ENCODE results near the gene PPP3CA. TPM values are rescaled to one million over a fixed set of nuclear protein-coding genes. Genes with fewer than 3 reads are reported as not detected.

The PPP3CA gene
- total and polyA plus RNA-seq, 2 of the 8 experiments (the other 6 are each of a cell fraction or from before 2014, with no cell fraction given) = 7.9 to 35.0 TPM

GRCh38 chr4:101306225-101306624 is 41.1 kb downstream of the PPP3CA start:
- H2AFZ ChIP-seq (ENCODE audit: low read length) = no peak overlapping the region
- no peaks in the 10 kb centered on the region for H3K79me1 ChIP-seq (ENCODE audit: low read depth, low read length)
- peak overlapping the region in 1 of 2 experiments; percentile 38; a peak in 1 of 4 replicates for H3K4me2 ChIP-seq (ENCODE audit: insufficient read depth in 1 of 2, low read depth in 2 of 2, low read length in 2 of 2)
- H3K9ac ChIP-seq (replicated peaks in 1 of 4; ENCODE audit: extremely low read depth in 1 of 4, low read depth in 3 of 4, low read length in 3 of 4) = no peak overlapping the region
- DNase-seq (ENCODE audit: low read depth in 1 of 2, low spot score in 2 of 2) = no peak
- H2BK5ac ChIP-seq (ENCODE audit: low read depth, low read length) = no peak overlapping the region; the same call in 1 of the 2 replicates
- no peak overlapping the region for H3K14ac ChIP-seq (ENCODE audit: insufficient read length)
- no peak overlapping the region for H2AK5ac ChIP-seq (ENCODE audit: low read depth, low read length)
- H3K23me2 ChIP-seq (ENCODE audit: low read depth, low read length) = no peaks in the 10 kb centered on the region
- no peak overlapping the region for H3K4me3 ChIP-seq (ENCODE audit: extremely low read depth in 1 of 4, insufficient read depth in 2 of 4, low read depth in 3 of 4, low read length in 4 of 4)
- no peak overlapping the region for H4K8ac ChIP-seq (ENCODE audit: extremely low read depth, insufficient read depth, low read length)
- H3K79me2 ChIP-seq (ENCODE audit: control insufficient read depth in 1 of 2, insufficient read depth in 2 of 2, low read length in 2 of 2) = peaks cover 0 to 48% of the 10 kb centered on the region in 2 experiments; a peak in 3 of 4 replicates
- no peak overlapping the region for H3K23ac ChIP-seq (ENCODE audit: insufficient read length)
- WGBS, 2 experiments (ENCODE audit: extremely low coverage in 1 of 2, insufficient coverage in 1 of 2, insufficient read length in 1 of 2, insufficient replicate concordance in 2 of 2, low coverage in 1 of 2, low lambda C conversion rate in 2 of 2, missing lambda C conversion rate in 1 of 2) = 86% methylated on average over 3 of the region's 3 CpGs; no CpG with 5 or more reads in 1 of the 2 experiments
- ChIA-PET POLR2A (ENCODE audit: partially characterized antibody) (interaction anchor here (1.0 kb wide), 1 partner anchor 1125 kb away, joined by 3 read pairs; no protein-coding TSS in a partner anchor), CTCF (ENCODE audit: partially characterized antibody) (interaction anchor here (0.7 kb wide), 2 partner anchors 15 to 66 kb away, joined by 4 to 5 read pairs; no protein-coding TSS in a partner anchor)
- no peak overlapping the region for H2BK120ac ChIP-seq (replicated peaks; ENCODE audit: low read depth, low read length)
- no peaks in the 10 kb centered on the region for H4K20me1 ChIP-seq (replicated peaks in 1 of 2; ENCODE audit: control insufficient read depth in 1 of 2, insufficient read depth in 2 of 2, low read length in 2 of 2)
- H2BK12ac ChIP-seq (ENCODE audit: low read depth, low read length) = no peak overlapping the region
- FAIRE-seq = no peak
- no peak overlapping the region for H4K5ac ChIP-seq (ENCODE audit: insufficient read length, low read depth, low read length)
- no peak overlapping the region for H2BK15ac ChIP-seq (ENCODE audit: low read length)
- no peaks in the 10 kb centered on the region for H3K36me3 ChIP-seq (ENCODE audit: control insufficient read depth in 2 of 4, insufficient read depth in 4 of 4, low read length in 3 of 4)
- H2BK20ac ChIP-seq (ENCODE audit: low read length) = no peak overlapping the region
- H3K56ac ChIP-seq (replicated peaks; ENCODE audit: insufficient read length, low read depth, low read length) = no peak overlapping the region
- H3K4me1 ChIP-seq (replicated peaks in 1 of 4; ENCODE audit: control insufficient read depth in 3 of 4, insufficient read depth in 4 of 4, low read length in 3 of 4) = peaks cover 8 to 18% (median 12%) of the 10 kb centered on the region in 4 experiments
- H3K4ac ChIP-seq (replicated peaks; ENCODE audit: insufficient read length, low read depth, low read length) = no peak overlapping the region
- peak overlapping the region; percentile 31 for H4K91ac ChIP-seq (replicated peaks; ENCODE audit: insufficient read length, low read length)
- H3K27me3 ChIP-seq (replicated peaks in 1 of 4; ENCODE audit: control insufficient read depth in 3 of 4, extremely low read depth in 1 of 4, insufficient read depth in 3 of 4, low read length in 3 of 4) = no peaks in the 10 kb centered on the region
- no peaks in the 10 kb centered on the region for H3K9me3 ChIP-seq (ENCODE audit: insufficient read depth in 2 of 2, low read depth in 1 of 2, low read length in 1 of 2)
- TF ChIP-seq RFX5 (IDR thresholded peaks at IDR 0.05; ENCODE audit: borderline replicate concordance, low read depth, low read length) (no peak), CTBP2 (IDR thresholded peaks at IDR 0.05; ENCODE audit: borderline replicate concordance, insufficient read depth, insufficient read length, low read length) (no peak), ZNF274 (IDR thresholded peaks at IDR 0.05; ENCODE audit: borderline replicate concordance, extremely low read depth, low read length) (no peak), ASH2L (IDR thresholded peaks at IDR 0.05; ENCODE audit: low read length) (no peak), JUND (IDR thresholded peaks at IDR 0.05; ENCODE audit: low read length) (no peak), MAFK (IDR thresholded peaks at IDR 0.05; ENCODE audit: low read depth, low read length) (no peak), GTF2F1 (IDR thresholded peaks at IDR 0.05; ENCODE audit: borderline replicate concordance, low read depth, low read length) (no peak), GABPA (IDR thresholded peaks at IDR 0.05; ENCODE audit: borderline replicate concordance, insufficient read depth, low read length) (no peak), JUN (IDR thresholded peaks at IDR 0.05; ENCODE audit: low read depth, low read length) (no peak), BRCA1 (IDR thresholded peaks at IDR 0.05; ENCODE audit: low read depth, low read length) (no peak), YY1 (IDR thresholded peaks at IDR 0.05; ENCODE audit: low read depth, low read length) (no peak), PHF8 (conservative IDR thresholded peaks at IDR 0.05; ENCODE audit: low read depth, low read length) (no peak)
- no peak overlapping the region for H3K27ac ChIP-seq (ENCODE audit: low read depth, low read length)
- peak overlapping the region; percentile 28; the same call in 1 of the 2 replicates for H3K18ac ChIP-seq (ENCODE audit: extremely low read depth, low read length)

Measured in H1 (cell line).